ENCODE results near the gene KHK. TPM values are rescaled to one million over a fixed set of nuclear protein-coding genes. Genes with fewer than 3 reads are reported as not detected.

KHK gene
- total RNA-seq, 4 donors from 2014 or later: 2.8 to 6.3 (median 3.8) TPM

DNA sequence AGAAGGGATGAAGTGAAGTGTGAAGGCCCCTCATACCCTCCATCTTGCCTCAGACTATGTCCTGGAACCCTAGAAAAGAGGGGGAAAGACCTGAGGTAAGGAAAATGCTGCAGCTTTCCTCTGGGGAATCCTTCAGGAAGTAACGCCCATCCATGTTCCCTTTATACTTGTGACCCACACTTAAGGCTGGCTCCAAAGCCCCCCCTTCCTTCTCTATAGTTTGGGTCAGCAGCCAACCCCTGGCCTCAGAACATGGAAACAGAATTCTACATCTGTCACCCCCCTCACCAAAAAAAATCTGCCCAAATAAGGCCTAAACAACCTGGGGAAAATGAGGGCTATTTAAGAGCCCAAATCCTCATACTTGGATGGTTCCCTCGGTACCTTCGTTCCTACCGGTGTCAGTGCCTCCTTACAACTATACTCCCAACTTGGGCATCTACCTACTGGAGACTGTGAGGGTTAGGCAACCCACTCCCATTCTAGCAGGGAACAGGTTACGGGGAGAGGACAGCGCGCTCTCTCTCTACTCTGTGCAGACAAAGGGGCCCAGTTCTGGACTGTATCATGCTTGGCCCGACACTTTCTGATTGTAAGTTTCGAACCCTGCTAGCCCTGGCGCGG, 15.8 kb upstream of the KHK start:
- H3K27ac ChIP-seq: peak overlapping the region; percentile 91
- no peak for DNase-seq (ENCODE audit: low spot score in 2 of 2)
- WGBS: 4% methylated on average over 8 of the region's 11 CpGs
- H3K4me3 ChIP-seq: peak overlapping the region; percentile 94
- H3K4me1 ChIP-seq: peaks cover 46% of the 10 kb centered on the region
- H3K36me3 ChIP-seq: peaks cover 27% of the 10 kb centered on the region
- H3K27me3 ChIP-seq: no peaks in the 10 kb centered on the region
- TF ChIP-seq, protein P1, sequence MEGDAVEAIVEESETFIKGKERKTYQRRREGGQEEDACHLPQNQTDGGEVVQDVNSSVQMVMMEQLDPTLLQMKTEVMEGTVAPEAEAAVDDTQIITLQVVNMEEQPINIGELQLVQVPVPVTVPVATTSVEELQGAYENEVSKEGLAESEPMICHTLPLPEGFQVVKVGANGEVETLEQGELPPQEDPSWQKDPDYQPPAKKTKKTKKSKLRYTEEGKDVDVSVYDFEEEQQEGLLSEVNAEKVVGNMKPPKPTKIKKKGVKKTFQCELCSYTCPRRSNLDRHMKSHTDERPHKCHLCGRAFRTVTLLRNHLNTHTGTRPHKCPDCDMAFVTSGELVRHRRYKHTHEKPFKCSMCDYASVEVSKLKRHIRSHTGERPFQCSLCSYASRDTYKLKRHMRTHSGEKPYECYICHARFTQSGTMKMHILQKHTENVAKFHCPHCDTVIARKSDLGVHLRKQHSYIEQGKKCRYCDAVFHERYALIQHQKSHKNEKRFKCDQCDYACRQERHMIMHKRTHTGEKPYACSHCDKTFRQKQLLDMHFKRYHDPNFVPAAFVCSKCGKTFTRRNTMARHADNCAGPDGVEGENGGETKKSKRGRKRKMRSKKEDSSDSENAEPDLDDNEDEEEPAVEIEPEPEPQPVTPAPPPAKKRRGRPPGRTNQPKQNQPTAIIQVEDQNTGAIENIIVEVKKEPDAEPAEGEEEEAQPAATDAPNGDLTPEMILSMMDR (IDR thresholded peaks at IDR 0.05): no peak
- TF ChIP-seq EP300 (IDR thresholded peaks at IDR 0.05): no peak
- no peak for TF ChIP-seq POLR2AphosphoS5 (IDR thresholded peaks at IDR 0.05)
- TF ChIP-seq POLR2A (IDR thresholded peaks at IDR 0.05): no peak
- H3K9me3 ChIP-seq: no peaks in the 10 kb centered on the region

DNA sequence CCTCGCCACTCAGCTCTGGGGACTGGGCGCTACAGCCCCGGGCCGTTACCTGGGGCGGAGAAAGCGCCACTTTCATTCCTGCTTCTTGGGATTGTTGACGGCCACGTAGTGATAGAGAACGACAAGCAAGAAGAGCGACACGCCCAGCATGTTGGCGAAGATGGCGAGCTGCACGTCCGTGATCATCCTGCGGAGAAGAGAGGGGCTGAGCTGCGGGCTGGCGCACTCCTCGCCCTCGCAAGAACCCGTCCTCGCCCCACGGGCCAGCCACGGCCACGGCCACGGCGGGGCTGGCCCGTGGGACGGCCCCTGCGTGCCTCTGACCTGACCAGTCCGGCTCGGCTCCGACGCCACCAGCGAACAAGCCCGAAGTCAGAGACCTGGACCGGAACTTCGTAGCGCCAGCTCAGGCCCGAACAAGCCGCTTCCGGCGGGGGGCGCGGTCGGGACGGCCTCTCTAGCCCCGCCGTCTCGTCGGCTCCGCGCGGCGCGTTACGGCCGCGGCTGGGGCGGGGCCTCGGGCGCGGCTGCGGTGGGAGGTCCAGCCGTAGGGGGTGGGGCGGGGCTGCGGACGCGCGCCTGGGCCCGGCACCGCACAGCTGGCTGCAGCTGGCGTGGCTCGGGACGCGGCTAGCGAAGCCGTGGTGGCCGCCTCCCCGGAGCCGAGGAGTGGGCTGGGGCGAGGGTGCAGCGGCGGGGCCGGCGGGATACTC, 15.1 kb upstream of the KHK start, which contains the start of gene OST4:
Gene OST4, minus strand, starts transcription at position 378 of the 713 bp plus-strand sequence.
- no peaks in the 10 kb centered on the region for H3K9me3 ChIP-seq
- peak; percentile 95 for DNase-seq (ENCODE audit: low spot score in 2 of 2)
- peaks cover 47% of the 10 kb centered on the region for H3K4me1 ChIP-seq
- H3K27ac ChIP-seq: peak within 1 kb of the TSS; percentile 91
- H3K27me3 ChIP-seq: no peaks in the 10 kb centered on the region
- TF ChIP-seq EP300 (IDR thresholded peaks at IDR 0.05) (no peak), POLR2AphosphoS5 (IDR thresholded peaks at IDR 0.05) (peak in 2 of 3 donors; percentile 48 to 57), POLR2A (IDR thresholded peaks at IDR 0.05) (peak; percentile 54 to 61)
- peaks cover 23% of the 10 kb centered on the region for H3K36me3 ChIP-seq
- 0% methylated on average over 6 of the region's 86 CpGs for WGBS
- peak within 1 kb of the TSS; percentile 94 for H3K4me3 ChIP-seq

DNA sequence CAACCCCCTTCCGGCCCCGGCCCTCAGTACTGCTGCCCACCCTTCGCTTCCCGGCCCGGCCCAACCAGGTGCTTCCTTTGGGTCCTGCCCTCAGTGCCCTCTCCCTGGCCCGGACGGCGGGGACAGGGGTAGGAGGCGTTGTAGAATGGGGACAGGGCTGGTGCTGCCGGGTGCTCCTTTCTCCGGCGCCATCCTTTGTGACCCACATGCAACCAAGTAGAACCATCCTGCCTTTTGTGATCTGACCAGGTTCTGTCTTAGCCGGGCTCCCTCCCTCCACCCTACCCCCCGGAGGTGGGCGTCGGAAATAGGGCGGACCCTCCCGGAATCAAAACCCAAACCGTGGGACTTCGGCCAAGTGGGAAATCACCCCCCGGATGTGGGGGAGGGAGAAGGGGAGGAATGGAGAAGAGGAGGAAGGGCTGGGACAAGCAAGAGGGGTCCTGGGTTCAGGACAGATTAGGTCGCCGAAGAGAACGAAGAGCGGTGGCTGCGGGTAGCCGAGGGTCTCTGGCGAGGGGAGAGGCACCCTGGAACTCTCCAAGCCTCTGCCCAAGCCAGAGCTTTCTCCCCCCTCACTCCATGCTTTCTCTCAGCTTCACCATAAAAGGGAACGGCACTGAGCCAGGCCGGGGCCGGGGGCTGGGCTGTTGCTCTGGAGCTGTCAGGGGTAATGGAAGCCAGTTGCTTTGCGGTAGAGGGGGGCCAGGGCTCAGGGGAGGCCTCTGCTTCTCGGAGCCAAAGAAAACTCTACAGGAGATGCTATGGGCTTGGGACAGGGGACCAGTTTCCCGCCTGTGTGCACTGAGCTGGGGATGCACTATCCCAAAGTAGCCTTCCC, 14.4 kb upstream of the KHK start:
- WGBS: 4% methylated on average over 26 of the region's 34 CpGs
- Histone ChIP-seq H3K36me3 (peaks cover 19% of the 10 kb centered on the region), H3K4me3 (peak overlapping the region; percentile 94), H3K27me3 (no peaks in the 10 kb centered on the region), H3K9me3 (no peaks in the 10 kb centered on the region), H3K4me1 (peaks cover 47% of the 10 kb centered on the region), H3K27ac (peak overlapping the region; percentile 91)
- peak in 1 of 2 donors; percentile 86 for DNase-seq (ENCODE audit: low spot score in 2 of 2)
- TF ChIP-seq POLR2A (IDR thresholded peaks at IDR 0.05) (no peak), POLR2AphosphoS5 (IDR thresholded peaks at IDR 0.05) (no peak), EP300 (IDR thresholded peaks at IDR 0.05) (no peak)

DNA sequence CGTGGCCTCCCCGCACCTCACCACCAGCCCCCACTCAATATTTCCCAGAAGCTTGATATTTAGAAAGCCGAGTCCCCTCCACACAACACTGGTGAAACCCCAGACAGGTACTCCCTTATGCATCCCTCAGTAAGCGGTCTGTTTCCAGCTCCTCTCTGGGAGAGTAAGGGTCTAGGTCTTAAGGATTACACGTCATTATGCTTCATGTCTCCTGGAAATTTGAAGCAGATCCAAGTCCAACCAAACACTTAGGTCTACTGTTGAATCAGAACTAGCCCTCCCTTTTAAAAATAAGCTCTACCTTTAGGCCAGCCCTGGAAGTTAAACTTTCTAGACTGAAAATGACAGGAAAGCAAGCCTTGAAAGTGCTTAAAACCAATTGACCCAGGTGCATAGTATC, 13.7 kb upstream of the KHK start:
- Histone ChIP-seq H3K27me3 (no peaks in the 10 kb centered on the region), H3K9me3 (no peaks in the 10 kb centered on the region), H3K27ac (no peak overlapping the region), H3K4me3 (no peak overlapping the region), H3K36me3 (peaks cover 12% of the 10 kb centered on the region), H3K4me1 (peaks cover 46% of the 10 kb centered on the region)
- WGBS: 82% methylated on average over 5 of the region's 5 CpGs
- TF ChIP-seq, protein P1 (IDR thresholded peaks at IDR 0.05): no peak
- TF ChIP-seq EP300 (IDR thresholded peaks at IDR 0.05): no peak
- TF ChIP-seq POLR2A (IDR thresholded peaks at IDR 0.05): no peak
- TF ChIP-seq POLR2AphosphoS5 (IDR thresholded peaks at IDR 0.05): no peak
- no peak for DNase-seq (ENCODE audit: low spot score in 2 of 2)

DNA sequence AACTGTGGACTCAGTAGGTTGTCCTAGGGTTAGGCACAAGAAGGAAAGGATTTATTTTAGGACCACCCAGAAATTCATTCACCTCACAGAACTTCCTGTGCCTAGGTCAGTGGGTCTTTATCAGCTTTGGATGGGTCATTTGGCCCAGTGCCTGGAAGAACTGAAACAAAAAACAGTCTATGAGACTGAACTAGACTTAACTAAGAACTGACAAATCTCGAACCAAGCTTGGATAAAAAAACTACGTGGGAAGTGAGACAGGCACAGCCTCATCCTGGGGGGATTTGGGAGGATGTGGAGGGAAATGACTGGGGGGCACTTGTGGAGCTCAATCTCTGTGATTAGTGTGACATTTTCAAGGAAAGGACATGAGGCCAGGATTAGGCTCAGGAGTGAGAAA, 12.8 kb upstream of the KHK start:
- H3K27me3 ChIP-seq: no peaks in the 10 kb centered on the region
- H3K4me1 ChIP-seq: peaks cover 42% of the 10 kb centered on the region
- no peak for DNase-seq (ENCODE audit: low spot score in 2 of 2)
- WGBS: 64% methylated on average over 2 of the region's 2 CpGs
- no peak for TF ChIP-seq POLR2AphosphoS5 (IDR thresholded peaks at IDR 0.05)
- TF ChIP-seq, protein P1 (IDR thresholded peaks at IDR 0.05): no peak
- no peak for TF ChIP-seq POLR2A (IDR thresholded peaks at IDR 0.05)
- no peak for TF ChIP-seq EP300 (IDR thresholded peaks at IDR 0.05)
- H3K27ac ChIP-seq: no peak overlapping the region
- no peak overlapping the region for H3K4me3 ChIP-seq
- H3K9me3 ChIP-seq: no peaks in the 10 kb centered on the region
- H3K36me3 ChIP-seq: peaks cover 5% of the 10 kb centered on the region

Data from suprapubic skin (tissue), 4 donors.